Activated CD8-positive, alpha-beta T cell treated with anti-CD3 and anti-CD28 coated beads for 36 hours (primary cell): ENCODE data around the gene PABPN1L. TPM values are rescaled to one million over a fixed set of nuclear protein-coding genes. Genes with fewer than 3 reads are reported as not detected.

ENCODE experiments used
- ATAC-seq: fragments of 200-7000 bp; cut with Tn5 transposase; one replicate; pipeline ENCODE4 v1.10.0; 2021; ENCODE audit warnings: mild to moderate bottlenecking, moderate library complexity
- CTCF ChIA-PET: fragments of 350-600 bp; sonication (Branson Sonifier 250); formaldehyde crosslinking; loops from one replicate; lab custom pipeline; 2021; ENCODE audit warnings: antibody characterized with exemption; lab: Charles Lee
- POLR2A ChIA-PET: fragments of 350-600 bp; sonication (Branson Sonifier 250); formaldehyde crosslinking; loops from one replicate; lab custom pipeline; 2021; ENCODE audit warnings: antibody characterized with exemption; lab: Charles Lee
- DNase-seq: peaks from one replicate; pipeline ENCODE4 v3.0.0-alpha.2; 2020
- H3K27ac Mint-ChIP-seq: one replicate; pipeline ENCODE4 v1.8.0; 2021; ENCODE audit warnings: mild to moderate bottlenecking, mixed read lengths
- H3K27me3 Mint-ChIP-seq: one replicate; pipeline ENCODE4 v1.8.0; 2021; ENCODE audit warnings: mixed read lengths
- H3K36me3 Mint-ChIP-seq: one replicate; pipeline ENCODE4 v1.8.0; 2021; ENCODE audit warnings: low read depth, mixed read lengths
- H3K4me1 Mint-ChIP-seq: one replicate; pipeline ENCODE4 v1.8.0; 2021; ENCODE audit warnings: low read depth, mixed read lengths
- H3K4me3 Mint-ChIP-seq: one replicate; pipeline ENCODE4 v1.8.0; 2021; ENCODE audit warnings: mild to moderate bottlenecking, moderate library complexity, mixed read lengths
- H3K9me3 Mint-ChIP-seq: one replicate; pipeline ENCODE4 v1.8.0; 2021; ENCODE audit warnings: mixed read lengths
- intact Hi-C: fragments of 100-400 bp; cut with micrococcal nuclease; formaldehyde crosslinking; loops from one replicate; pipeline ENCODE4 v1.10.0; 2022
- total RNA-seq, 2 experiments: library from RNA; stranded (reverse); gene quantifications; one replicate each; pipeline ENCODE4 v1.2.3, GENCODE V29; 2021
- TF ChIP-seq, protein P1 (sequence below): fragments of 200-600 bp; IDR thresholded peaks from one replicate; pipeline ENCODE4 v1.8.0; 2022; ENCODE audit warnings: antibody characterized with exemption, mild to moderate bottlenecking

The PABPN1L gene
- total RNA-seq, 2 experiments from 2014 or later: not detected

DNA sequence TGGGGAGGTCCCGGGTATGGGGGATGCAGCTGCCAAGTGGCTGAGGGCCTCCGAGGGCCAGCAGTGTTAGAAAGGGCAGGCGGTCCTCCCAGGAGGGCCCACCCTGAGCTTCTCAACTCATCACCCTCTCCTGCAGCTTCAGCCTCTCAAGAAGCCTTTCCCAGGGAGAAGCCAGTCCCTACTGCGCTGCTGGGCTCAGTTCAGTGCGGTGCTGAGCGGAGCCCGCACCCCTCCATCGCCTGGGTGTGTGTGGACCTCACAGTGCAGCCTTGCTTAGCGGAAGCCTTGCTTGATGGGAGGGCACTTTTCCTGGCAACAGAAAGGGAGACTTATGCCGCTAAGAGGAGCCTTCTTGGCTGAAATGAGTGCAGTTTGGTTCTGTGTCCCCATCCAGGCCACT, 51.2 kb downstream of the PABPN1L start:
- peaks cover 9% of the 10 kb centered on the region for H3K36me3 Mint-ChIP-seq
- POLR2A ChIA-PET: interaction anchor here (0.9 kb wide), 1 partner anchor 12 kb away, joined by 3 read pairs; no protein-coding TSS in a partner anchor
- H3K4me1 Mint-ChIP-seq: peaks cover 4% of the 10 kb centered on the region
- no peak overlapping the region for H3K27ac Mint-ChIP-seq
- H3K27me3 Mint-ChIP-seq: no peaks in the 10 kb centered on the region
- no peak overlapping the region for H3K4me3 Mint-ChIP-seq
- no peaks in the 10 kb centered on the region for H3K9me3 Mint-ChIP-seq
- no peak for ATAC-seq
- TF ChIP-seq, protein P1, sequence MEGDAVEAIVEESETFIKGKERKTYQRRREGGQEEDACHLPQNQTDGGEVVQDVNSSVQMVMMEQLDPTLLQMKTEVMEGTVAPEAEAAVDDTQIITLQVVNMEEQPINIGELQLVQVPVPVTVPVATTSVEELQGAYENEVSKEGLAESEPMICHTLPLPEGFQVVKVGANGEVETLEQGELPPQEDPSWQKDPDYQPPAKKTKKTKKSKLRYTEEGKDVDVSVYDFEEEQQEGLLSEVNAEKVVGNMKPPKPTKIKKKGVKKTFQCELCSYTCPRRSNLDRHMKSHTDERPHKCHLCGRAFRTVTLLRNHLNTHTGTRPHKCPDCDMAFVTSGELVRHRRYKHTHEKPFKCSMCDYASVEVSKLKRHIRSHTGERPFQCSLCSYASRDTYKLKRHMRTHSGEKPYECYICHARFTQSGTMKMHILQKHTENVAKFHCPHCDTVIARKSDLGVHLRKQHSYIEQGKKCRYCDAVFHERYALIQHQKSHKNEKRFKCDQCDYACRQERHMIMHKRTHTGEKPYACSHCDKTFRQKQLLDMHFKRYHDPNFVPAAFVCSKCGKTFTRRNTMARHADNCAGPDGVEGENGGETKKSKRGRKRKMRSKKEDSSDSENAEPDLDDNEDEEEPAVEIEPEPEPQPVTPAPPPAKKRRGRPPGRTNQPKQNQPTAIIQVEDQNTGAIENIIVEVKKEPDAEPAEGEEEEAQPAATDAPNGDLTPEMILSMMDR: no peak
- CTCF ChIA-PET: interaction anchor here (0.7 to 6.1 kb wide), 6 partner anchors 12 to 401 kb away, joined by 3 to 66 read pairs (median 3); partner anchors contain the start of genes GALNS and TRAPPC2L
- DNase-seq: no peak
- intact Hi-C loops: no loop called here

DNA sequence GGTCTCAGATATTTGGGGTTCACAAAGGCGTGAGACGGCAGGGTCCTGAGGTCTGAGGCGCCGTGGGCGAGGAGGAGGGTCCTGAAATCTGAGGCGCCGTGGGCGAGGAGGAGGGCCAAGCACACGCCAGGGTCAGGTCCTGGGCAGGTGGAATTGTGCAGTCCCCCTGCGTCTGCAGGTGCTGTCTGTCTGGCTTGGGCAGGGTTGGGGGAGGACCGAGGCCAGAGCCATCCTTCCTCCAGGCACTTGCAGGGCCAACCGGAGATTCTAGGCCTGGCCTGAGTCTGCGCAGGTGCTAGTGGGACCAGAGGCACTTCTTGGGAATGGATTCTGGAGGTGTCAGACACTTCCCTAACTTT, 52.3 kb downstream of the PABPN1L start:
- Mint-ChIP-seq H3K4me1 (peaks cover 12% of the 10 kb centered on the region), H3K27me3 (no peaks in the 10 kb centered on the region), H3K36me3 (peaks cover 18% of the 10 kb centered on the region), H3K27ac (no peak overlapping the region), H3K4me3 (peak overlapping the region; percentile 43), H3K9me3 (no peaks in the 10 kb centered on the region)
- intact Hi-C loops: no loop called here
- TF ChIP-seq, protein P1: no peak
- ChIA-PET CTCF (interaction anchor here (2.0 to 6.1 kb wide), 2 partner anchors 44 to 402 kb away, joined by 5 to 66 read pairs; partner anchors contain the start of genes GALNS and TRAPPC2L), POLR2A (interaction anchor here (3.4 to 7.3 kb wide), 2 partner anchors 11 to 32 kb away, joined by 19 to 81 read pairs; partner anchors contain the start of genes CDT1 and PIEZO1)
- DNase-seq (no peak), ATAC-seq (no peak)

Other genes starting within 250 kb of the PABPN1L start
- under 1 TPM in 1 of 2 experiments, not detected in 1; 0.31 TPM for gene IL17C, start 228.1 kb downstream of the PABPN1L start, total RNA-seq
- gene CYBA, start 215.6 kb downstream of the PABPN1L start, total RNA-seq: 100 to 1,000 TPM; 230 to 236 TPM
- 10 to 100 TPM; 83.1 to 89.9 TPM for gene MVD, start 203.6 kb downstream of the PABPN1L start, total RNA-seq
- gene SNAI3, start 180.2 kb downstream of the PABPN1L start, total RNA-seq: 1 to 10 TPM; 5.2 to 5.3 TPM
- 10 to 100 TPM; 80.7 to 82.4 TPM for gene RNF166, start 160.3 kb downstream of the PABPN1L start, total RNA-seq
- 10 to 100 TPM; 37.1 to 37.8 TPM for gene CTU2, start 160.2 kb downstream of the PABPN1L start, total RNA-seq
- 10 to 100 TPM; 87.7 to 91.8 TPM for gene PIEZO1, start 81.4 kb downstream of the PABPN1L start, total RNA-seq
- 100 to 1,000 TPM; 180 to 182 TPM for gene CDT1, start 62.9 kb downstream of the PABPN1L start, total RNA-seq
- gene APRT, start 54.7 kb downstream of the PABPN1L start, total RNA-seq: 100 to 1,000 TPM; 236 to 240 TPM
- 10 to 100 TPM; 24.5 to 25.4 TPM for gene GALNS, start 9.7 kb downstream of the PABPN1L start, total RNA-seq
- 10 to 100 TPM; 56.4 to 61.9 TPM for gene TRAPPC2L, start 9.5 kb downstream of the PABPN1L start, total RNA-seq
- under 1 TPM; 0.14 to 0.34 TPM for gene CBFA2T3, start 110.5 kb upstream of the PABPN1L start, total RNA-seq
- 10 to 100 TPM; 44.6 to 45.9 TPM for gene ACSF3, start 227.2 kb upstream of the PABPN1L start, total RNA-seq